NCI-H526 (cell line): Measurements from ENCODE around the gene CYTH3.

Source experiments
- DNase-seq, 2 experiments: peaks; one replicate each; lab custom pipeline; 2025; lab: John Stamatoyannopoulos, UW

Gene CYTH3

DNA sequence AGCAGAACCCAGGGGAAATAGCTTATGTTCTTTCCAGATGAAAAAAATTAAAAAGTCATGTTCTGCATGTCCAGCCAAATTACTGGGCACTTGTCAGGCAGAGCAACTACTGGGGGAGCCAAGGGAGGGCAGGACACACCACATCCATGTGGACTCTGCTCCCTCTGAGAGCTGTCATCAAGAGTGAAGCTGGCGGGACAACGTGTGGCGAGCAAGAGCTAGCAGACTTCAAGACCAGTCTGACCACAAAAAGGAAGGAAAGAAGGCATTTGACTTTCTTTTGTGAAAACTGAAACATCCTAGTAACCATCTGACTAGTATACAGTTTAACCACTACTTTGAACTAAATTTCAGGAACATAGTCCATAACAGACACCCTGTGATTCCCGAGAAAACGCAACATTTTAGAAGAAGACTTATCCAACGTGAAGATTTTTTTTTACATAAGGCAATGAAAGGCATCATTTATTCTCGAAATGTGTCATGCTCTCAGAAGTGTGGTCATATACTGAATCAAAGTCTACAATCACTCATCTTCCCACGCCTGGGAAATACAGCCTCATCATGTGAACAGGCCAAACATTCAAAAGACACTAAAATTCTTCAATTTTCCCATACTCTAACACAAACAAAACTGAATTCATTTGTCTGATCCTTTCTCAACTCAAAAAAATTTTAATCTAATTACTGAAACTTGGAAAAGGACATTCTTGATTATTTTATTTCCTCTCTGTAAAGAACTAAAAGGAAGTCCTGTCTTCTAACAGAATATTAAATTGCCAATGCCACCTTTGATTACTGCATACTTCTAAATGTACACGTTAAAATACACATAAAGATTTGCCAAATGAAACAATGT lies 15.5 kb downstream of the CYTH3 start:
- no peak for DNase-seq

DNA sequence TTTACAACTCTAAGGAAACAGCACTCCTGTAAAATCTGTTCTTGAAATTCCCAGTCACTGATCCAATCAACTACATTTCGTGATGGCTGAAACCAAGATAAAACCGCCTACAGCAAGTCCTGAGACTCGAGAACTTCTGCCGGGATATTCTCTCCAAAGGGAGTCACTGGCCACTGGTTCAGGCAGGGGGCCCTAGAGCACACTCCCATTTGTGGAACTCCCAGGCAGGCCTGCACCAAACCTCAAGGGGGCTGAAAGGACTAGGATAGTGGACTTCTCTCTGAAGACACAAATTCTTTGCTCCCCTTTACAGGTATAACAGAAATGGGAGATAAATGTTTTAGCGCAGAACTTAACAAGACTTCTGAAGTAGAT lies 16.3 kb downstream of the CYTH3 start:
- no peak for DNase-seq

DNA sequence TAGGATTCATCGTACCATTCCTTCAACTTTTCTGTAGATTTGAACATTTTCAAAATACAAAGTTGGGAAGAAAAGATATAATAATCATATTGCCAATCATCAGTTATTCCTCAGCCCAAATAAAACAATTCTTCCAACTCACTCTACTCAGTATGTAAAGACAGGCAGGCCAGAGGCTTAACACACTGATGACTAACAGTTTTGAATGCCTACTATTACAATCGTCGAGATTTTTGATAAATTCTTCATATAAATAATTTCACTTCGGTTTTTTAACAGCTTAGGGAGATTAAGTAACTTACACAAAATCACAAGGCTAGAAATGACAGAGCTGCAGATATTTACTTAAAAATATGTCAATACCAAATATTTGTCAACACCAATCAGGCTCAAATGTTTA lies 17.6 kb downstream of the CYTH3 start:
- no peak for DNase-seq

DNA sequence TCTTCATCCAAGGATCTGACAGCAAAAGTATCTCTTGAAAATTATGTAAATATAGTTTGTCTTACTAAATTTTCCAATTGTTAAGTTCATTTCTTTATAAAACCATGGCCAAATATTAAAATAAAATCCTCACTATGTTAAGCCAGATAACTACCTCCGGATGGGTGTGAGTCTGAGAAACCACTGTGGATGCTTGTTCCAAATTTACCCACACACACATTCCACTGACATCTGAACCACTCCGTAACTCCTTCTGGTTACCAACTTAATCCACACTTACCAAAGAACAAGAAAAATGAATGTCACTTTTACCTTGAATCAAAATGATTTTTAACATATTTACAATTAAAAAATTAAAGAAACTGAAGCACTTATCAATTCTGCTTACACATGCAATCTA lies 19.7 kb downstream of the CYTH3 start:
- DNase-seq: no peak

DNA sequence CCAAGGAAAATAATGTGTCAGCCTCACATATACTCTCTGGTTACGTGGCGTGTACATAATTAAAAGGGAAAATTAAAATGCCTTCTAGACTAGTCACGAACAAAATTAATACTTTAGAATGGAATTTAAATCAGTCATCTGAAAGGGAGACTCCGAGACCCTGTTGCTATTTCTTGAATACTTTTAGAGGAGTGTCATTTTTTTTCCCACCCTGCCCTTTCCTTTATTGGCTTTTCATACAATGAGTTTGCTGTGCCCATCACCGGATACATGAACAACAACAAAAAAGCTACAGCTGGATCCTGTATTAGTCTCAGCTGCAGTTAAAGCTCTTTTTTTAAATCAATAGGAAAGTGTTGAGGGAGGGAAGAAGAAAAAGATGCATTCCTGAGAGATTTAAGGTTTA lies 20.1 kb downstream of the CYTH3 start:
- DNase-seq: no peak

DNA sequence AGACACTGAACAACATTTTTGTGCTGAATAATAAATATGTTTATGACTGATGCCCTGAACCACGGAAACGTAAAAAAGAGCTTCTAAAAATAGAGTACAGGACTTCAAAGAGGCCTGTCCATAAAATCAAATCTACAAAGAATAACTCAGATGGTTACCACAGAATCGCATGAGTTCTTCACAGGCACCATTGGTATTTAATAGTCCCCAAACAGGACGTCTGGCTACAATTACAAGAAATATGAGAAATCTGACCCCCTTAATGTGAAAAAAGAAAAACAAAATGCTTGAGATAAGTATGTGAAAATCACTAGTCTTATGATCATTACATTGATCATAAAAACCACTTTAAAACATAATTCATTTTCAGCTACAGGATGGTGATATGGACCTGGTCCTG lies 20.8 kb downstream of the CYTH3 start:
- no peak for DNase-seq

DNA sequence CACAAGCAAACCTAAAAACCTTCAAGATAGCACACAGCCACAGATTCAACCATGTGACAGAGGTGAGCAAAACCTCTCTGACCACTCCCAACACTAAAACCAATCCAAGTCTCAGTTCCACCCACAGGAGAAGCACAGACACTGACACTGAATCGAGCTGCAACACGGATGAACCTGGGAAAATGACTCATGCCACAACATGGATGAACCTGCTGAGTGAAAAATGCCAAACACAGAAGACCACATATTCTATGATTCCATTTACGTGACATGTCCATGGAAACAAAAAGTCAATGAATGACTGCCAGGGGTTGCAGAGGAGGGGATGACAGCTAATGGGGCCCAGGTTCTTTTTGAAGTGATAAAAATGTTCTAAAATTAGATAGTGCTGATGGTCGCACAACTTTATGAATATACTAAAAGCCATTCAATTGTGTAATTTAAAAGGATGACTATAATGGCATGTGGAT lies 22.0 kb downstream of the CYTH3 start:
- DNase-seq: no peak

DNA sequence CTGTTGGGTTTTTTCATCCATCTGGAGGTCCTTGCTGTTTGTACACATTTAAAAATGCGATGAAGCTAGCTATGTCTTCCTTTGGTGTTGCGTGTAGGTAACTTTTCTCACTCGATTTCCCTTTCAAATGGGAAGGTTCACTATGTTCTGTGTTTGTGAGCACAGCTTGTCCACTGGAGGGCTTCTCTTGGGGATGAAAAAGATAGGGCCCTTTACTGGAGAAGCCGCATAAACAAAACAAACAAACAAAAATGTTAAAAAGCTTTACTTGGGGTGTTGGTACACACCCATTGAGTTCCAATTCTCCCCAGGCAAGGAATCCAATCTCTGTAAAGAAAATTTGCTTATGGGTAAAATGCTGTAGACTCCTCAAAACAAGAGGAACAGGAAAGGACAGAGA lies 23.4 kb downstream of the CYTH3 start:
- no peak for DNase-seq

DNA sequence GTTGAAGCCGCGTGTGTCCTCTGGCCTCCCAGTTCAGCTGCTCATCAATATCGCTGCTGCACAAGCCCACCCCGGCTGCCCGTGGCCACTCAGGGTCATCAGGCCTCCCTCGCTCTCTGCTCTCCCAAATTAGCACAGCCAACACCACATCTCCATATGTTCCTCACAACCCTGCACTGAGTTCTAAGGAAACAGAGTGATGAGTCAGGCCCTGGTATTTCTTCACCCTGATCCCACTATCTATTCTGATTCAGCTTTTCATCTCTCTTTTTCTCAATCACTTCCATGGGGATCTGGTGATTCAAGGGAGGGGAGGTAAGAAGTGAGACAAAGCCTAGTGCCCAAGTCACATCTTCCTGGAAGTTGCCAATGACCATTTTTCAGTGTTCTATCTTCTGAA lies 23.8 kb downstream of the CYTH3 start:
- no peak for DNase-seq

DNA sequence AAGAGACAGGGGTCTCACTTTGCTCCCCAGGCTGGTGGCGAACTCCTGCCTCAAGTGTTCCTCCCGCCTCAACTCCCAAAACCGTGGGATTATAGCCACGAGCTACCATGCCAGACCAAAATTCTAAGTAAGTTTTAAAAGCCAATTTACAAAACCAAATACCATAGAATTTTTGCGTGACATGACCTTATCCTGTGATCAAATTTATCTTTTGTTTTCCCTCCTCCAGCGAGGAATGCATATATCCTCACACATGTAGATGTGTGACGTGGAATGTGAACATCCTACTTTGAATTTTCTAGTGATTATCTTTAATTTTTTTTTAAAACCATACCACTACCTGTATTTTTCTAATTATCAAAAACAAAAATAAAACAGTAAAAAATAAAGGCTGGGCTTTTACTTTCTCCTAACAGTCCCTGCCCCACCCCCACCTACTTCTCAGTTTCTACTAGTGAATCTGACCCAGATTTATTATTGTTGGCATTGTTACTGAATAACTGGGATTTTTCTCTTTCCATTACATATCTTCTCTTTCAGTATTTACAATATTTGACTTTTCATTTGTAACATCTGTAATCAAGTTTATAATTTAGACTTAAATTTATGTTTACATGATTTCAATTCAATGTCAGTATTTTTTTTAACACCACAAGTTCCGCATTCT lies 26.0 kb downstream of the CYTH3 start:
- DNase-seq: no peak

DNA sequence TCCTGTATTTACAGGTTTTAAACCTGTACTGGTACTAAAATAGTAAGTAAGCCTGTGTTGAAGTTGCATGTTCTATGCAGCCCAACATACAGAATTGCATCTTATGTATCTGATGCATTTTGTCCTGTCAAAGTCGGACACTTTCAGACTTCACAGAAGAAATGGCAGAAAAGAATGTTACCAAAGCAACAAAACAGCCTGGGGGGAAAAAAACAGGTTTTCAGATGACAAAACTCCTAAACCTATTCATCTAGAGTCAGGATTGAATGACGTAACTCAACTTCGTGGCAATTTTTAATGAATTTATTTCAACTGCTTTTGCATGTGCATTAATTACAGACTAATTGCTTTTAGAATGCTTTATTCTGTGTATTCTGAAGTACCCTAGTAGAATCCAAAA lies 28.4 kb downstream of the CYTH3 start:
- no peak for DNase-seq

DNA sequence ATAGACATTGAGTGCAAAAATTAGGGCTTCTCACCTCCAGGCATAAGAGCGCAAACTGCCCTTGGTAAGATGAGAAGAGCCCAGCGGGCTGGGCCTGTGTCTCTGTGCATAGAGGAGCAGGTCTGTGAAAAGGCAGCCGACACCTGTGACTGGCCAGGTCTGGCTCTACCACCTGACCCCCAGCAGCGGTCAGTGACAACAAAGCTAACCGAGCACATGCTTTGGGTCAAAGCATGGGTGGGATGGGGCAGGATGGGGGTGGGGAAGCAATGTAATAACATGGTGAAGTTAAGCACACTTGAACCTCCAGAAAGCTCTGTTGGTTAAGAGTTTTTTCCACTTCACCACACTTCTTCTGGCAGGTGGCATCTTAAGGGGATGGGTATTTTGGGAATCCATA lies 29.3 kb downstream of the CYTH3 start:
- no peak for DNase-seq

DNA sequence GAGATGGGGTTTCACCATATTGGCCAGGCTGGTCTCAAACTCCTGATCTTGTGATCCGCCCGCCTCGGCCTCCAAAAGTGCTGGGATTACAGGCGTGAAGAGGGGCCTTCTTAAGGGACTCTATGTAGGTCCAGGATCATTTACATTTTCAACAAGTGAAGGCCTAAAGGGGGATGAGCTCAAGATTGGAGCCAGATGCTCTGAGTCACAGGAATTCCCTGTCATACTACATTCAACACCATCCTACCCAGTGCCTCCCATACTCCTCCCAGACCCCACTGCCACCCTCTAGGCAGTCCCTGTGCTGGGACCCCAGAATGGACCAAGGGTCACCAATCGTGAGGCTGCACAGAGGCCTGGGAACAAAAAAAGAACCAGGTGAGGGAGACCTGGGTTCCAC lies 29.9 kb downstream of the CYTH3 start:
- no peak for DNase-seq

DNA sequence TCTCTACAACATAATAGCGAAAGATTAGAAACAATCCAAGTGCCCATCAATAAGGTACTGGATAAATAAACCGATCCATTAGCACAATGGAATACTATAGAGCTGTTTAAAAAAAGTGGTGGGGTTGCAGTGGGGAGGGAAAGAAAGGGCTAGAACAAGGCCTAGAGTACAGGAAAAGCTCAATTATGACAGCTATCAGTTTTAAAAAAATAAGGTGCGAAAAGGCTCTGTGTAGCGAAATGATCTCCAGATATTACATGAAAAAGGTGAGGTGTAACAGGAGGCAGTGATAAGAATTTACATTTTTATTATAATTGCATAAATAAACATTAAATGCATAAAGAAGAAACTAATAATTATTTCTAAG lies 30.8 kb downstream of the CYTH3 start:
- DNase-seq: no peak

DNA sequence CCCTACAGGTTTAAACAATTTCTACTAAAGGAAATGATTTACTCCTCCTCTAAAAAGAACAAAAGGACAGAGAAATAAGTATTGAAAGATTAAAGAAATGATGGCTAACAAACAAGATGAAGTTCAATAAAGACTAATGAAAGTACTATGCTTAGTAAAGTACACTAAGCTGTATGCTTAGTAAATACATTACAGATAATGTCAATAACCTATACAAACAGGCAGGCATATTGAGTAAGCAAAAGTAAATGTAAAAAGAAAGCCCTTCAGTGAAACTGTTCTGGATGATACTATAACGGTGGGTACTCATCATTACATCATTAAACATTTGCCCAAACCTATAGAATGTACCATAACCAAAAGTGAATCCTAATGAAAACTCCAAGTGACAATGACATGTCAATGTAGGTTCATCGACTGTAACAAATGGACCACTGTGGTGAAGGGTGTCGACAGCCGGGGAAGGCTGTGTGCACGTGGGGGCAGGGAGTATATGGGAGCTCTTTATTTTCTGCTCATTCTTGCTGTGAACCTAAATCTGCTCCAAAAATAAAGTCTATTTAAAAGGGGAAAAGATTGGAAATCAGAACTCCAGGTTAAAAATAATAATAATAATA lies 34.0 kb downstream of the CYTH3 start:
- no peak for DNase-seq

DNA sequence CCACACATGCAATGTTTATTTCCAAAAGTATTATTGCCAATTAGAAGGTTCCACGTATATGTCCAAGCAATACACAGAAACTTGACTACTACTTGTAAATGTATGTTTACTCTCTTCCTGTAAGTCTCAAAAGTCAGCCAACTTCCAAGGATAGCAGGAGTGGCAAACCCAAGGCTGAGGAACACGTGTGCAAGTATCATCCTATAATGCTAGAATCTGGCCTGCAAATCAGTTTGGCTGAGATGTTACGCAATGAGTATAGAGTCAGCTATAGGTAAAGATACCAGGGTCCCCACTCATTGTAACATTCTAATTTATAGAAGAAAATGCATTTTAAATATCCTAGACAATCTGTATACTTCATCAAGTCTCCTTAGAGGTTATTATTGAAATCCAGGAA lies 34.7 kb downstream of the CYTH3 start:
- DNase-seq: no peak

DNA sequence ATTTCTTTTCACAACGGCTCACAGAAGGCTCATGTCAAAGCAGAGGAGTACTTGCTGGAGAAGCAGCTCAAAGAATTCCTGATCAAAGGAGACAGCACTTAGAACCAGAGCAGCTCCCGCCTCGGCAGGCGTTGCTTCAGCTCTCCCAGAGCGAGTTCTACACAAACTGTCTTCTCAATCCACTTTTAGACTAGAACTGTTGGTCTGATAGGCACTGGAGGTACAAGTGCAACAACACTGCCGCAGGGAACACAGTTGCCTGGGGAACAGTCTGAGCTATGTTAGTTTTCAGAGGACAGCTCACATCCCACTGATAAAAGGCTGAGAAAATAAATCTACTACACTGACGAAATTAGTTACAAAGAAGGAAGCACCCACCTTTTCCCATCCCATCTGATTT lies 35.4 kb downstream of the CYTH3 start:
- no peak for DNase-seq

DNA sequence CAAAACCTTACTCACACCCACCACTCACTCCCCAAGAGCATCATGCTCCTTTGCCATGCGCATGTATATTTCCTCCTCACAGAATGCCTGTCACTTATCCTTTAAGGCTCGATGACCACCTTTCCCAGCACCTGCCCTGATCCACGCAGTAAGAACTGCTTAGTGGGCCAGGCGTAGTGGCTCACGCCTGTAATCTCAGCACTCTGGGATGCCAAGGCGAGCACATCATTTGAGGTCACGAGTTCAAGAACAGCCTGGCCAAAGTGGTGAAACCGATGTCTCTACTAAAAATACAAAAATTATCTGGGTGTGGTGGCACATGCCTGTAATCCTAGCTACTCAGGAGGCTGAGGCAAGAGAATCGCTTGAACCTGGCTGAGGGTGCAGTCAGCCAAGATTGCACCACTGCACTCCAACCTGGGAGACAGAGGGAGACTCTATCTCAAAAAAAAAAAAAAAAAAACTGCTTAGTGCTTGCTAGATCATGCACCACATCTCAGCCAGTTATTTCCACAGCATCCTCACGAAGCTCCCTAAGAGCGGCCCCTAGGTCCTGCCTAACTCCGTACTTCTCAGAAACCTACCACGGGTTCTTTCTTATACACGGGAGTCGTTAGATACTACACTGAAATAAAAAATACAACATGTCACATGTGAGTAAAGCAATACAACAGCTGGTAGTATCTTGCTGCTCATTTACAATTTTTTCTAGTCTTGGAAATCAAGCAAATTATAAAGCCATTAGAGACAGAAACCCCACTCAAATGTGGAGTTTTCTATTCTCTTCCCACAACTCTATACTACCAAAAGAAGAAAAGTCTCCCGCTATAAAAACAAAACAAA lies 37.2 kb downstream of the CYTH3 start:
- DNase-seq: no peak

DNA sequence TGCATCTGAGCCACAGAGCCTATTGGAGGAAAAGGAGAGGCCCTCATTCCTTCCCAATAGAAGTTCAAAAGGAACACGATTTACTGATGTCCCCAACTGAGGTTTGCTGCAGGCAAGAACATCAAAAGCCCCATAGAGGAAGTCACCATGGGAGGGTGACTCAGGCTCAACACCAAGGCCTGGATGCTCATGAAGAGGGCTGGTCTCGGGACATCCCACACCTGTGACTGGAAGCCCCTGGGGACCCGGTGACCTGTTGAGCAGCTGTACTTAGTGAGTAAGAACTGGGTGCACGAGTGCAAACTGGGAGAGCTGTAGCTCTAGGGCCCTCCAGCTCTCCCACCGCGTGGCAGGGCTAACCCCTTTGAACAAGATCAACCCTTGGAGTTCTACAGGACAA lies 38.0 kb downstream of the CYTH3 start:
- no peak for DNase-seq

DNA sequence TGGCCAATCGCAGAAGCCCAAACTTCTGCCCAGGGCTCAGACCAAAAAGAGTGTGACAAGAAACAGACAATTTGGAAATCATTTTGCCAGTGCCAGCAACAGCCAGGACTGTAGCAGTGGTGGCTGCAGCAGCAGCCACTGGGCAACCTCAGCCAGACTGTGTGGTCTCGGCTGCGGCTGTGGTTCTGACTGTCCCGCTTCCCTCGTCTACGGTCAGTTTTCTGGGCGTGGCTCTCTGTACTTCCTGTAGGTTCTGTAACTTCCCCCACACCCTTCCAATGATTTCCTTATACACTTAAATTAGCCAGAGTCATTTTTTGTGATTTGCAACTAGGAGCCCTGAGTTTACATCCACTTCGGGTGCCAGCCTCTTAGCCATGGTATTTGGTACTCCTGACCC lies 39.9 kb downstream of the CYTH3 start:
- no peak for DNase-seq

DNA sequence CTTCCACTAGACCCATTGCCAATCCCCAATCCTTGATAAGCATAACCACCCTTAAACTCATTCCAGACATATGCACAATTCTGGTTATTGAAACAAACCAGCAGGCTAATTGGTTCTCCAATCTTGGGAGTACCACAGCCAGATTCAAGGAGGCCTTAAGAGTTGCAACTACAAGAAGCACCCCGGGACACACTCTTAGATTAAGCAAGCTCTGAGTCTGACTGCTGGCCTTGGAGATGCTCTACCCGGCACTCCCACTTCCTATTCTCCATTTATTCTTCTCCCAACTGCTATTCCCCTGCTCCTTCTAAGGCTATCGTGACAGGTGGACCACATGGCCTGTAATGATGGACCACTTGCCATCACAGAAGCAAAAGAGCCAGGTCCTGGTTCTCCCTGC lies 40.3 kb downstream of the CYTH3 start:
- DNase-seq: no peak

DNA sequence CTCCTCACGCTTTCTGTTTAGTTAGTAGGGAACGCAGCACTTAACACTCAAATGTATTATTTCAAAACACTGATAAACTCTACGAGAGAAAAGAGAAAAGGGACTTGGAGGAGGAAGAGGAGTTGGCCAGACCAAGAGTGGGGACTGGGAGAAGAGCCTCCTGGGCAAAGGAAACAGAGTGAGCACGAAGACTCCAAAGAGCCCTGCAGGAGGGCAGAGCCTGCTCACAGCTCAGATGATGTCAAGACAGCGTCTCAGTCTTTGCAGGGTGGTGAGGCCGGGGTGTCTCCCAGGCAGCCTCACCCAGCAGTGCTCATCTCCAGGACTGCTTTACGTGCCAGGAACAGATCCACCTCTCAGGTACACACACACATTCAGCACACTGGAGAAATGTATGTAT lies 41.2 kb downstream of the CYTH3 start:
- no peak for DNase-seq
